HG03108 (cell line): ENCODE measurements around the gene ODAD3.
"Not testable (repeated sequence)": the region's sequence is repeated elsewhere in the genome, so short reads cannot be mapped to it uniquely, and the experiment has no call there.

ENCODE experiments used
- ATAC-seq: cut with Tn5 transposase; IDR thresholded peaks from one replicate; pipeline ENCODE4 v1.9.1; 2021; ENCODE audit warnings: moderate library complexity; ENCODE audit not compliant: unreplicated experiment

The ODAD3 gene

GRCh38 chr19:11461453-11461852 lies 26.5 kb upstream of the ODAD3 start:
- no peak for ATAC-seq

GRCh38 chr19:11460207-11460606 lies 25.3 kb upstream of the ODAD3 start:
- no peak for ATAC-seq

GRCh38 chr19:11458912-11459311 lies 24.0 kb upstream of the ODAD3 start:
- ATAC-seq = not testable (repeated sequence)

- no peak for ATAC-seq
Observed at GRCh38 chr19:11458236-11458900, 23.4 kb upstream of the ODAD3 start.

GRCh38 chr19:11457831-11458230 lies 22.9 kb upstream of the ODAD3 start:
- ATAC-seq = no peak

- no peak for ATAC-seq
Observed at GRCh38 chr19:11457115-11457514, 22.2 kb upstream of the ODAD3 start.

- ATAC-seq = no peak
Observed at GRCh38 chr19:11456659-11457058, 21.7 kb upstream of the ODAD3 start.

- ATAC-seq = not testable (repeated sequence)
Observed at GRCh38 chr19:11455233-11455554, 20.3 kb upstream of the ODAD3 start.

- ATAC-seq = no peak
Observed at GRCh38 chr19:11453468-11454341, 18.8 kb upstream of the ODAD3 start.

- ATAC-seq = no peak
Observed at GRCh38 chr19:11452620-11453310, 17.8 kb upstream of the ODAD3 start.

GRCh38 chr19:11451871-11452619 lies 17.1 kb upstream of the ODAD3 start:
- ATAC-seq = no peak

- ATAC-seq = no peak
Observed at GRCh38 chr19:11451327-11451870, 16.5 kb upstream of the ODAD3 start.

- ATAC-seq = no peak
Observed at GRCh38 chr19:11450570-11451326, 15.8 kb upstream of the ODAD3 start.

- no peak for ATAC-seq
Observed at GRCh38 chr19:11448923-11449554, 14.1 kb upstream of the ODAD3 start.

GRCh38 chr19:11448410-11448809 lies 13.5 kb upstream of the ODAD3 start:
- no peak for ATAC-seq

- no peak for ATAC-seq
Observed at GRCh38 chr19:11447347-11448262, 12.7 kb upstream of the ODAD3 start.

GRCh38 chr19:11446652-11447301 lies 11.9 kb upstream of the ODAD3 start:
- ATAC-seq = no peak

- no peak for ATAC-seq
Observed at GRCh38 chr19:11446271-11446651, 11.3 kb upstream of the ODAD3 start.
